Measurements from ENCODE around the gene LY9.
"Not testable (repeated sequence)": the region's sequence is repeated elsewhere in the genome, so short reads cannot be mapped to it uniquely, and the experiment has no call there.

The LY9 gene

DNA sequence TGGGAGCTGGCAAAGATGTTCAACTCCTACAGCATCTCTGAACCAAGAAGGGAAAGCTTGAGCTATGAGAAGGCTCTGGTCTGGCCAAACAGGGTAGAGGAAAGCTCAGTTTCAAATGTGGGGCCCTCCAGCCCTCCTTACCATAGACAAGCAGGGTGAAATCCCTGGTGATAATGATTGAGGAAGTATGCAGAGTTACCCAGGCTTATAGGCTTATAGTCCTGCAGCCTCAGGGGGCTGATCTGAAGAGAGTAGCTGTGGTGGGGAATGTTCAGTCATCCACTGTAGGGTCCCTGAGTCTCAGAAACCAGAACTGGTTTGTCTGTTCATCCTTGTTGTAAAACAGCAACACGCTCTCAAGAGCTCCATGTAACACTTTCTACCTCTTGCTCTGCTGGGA lies 19.8 kb upstream of the LY9 start:
- no peak for DNase-seq

DNA sequence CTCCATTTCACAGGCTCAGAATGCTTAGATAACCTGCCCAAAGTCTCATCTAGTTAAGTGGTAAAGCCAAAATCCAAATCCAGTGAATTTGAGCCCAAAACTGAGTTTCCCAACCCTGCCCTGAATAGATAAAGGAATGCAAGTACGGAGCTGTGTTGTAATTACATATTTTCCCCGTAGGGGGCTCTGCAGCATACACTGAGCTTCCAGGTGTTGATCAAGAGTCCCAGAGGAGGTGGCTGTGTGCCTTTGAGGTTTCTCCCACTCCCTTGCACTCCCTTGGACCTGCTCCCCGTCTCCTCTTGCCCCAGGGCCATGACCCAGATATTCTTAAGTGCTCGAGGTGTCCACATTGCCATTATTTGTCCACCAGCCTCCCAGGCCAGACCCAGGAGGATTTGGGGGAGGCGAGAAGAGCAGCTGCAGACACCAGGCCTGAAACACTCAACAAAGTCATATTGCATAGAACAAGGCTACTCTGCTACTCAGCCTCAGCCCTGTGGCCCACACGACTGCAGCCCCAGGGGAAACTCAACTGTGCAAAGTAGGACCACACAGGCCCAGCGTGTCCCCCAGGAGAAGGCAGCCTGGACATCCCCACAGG lies 18.4 kb upstream of the LY9 start:
- DNase-seq = no peak

DNA sequence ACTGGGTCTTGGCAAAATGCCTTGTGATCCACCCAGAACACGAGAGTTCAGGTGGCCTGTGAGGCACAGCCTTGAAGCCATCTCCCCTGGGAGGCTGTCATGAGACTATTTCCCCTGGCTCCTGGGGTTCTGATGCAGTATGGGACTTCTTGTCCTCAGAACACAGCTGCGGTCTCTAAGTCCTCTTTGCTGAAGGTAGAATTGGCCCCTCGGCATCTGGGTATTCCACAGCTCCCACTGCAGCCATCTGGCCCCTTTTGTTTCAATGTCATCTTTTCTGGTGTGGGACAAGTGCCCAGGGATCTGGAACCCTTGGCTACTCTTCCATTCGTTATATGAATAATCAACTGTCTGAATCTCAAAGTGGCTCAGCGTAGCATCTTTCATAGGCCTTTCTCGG lies 17.0 kb upstream of the LY9 start:
- DNase-seq = no peak

DNA sequence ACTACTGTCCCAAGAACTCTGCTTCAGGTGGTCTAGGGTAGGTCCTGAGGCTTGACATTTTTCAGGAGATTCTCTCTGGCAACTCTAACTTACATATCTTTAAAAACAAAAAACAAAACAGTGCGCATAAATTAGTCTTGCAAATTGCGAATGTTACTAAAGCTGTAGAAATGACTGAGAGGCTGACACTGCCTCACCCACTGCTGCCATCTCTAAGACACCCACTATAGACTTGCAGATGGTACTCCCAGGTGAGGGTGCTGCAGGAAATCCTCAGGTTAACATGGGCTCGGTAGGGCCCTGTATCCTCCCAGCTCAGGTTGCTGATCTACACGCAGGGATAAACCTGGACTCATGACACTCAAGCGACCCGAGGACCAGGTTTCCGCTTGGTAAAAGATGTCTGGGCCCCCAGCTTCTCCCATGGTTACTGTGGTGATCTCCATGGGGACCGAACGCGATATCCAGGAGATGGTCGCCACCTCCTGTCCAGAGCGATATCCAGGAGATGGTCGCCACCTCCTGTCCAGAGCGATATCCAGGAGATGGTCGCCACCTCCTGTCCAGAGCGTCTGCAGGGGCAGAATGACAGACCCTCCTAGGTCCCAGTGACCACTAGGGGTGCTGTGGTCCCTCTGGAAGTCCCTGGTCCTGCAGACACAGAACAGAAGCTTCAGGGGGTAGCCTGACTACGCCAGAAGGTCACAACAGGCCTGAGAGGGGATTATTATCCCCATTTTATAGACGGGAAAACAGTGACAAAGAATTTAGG lies 16.2 kb upstream of the LY9 start:
- DNase-seq = peak; percentile 23

DNA sequence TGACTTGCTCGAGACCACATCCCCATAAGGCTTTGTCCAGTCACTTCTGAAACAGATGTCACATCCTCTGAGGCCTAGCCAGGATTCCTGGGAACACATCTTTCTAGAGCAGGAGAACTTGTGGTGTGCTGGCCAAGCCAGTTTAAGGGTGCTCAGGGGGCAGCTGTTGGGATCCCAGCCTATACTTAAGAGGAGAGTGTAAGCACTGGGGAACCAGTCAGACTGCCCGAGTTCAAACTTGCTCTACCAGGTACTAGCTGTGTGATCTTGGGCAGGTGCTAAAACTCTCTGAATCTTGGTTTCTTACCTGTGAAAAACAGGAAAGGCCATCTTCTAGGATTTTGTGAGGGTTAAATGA lies 15.6 kb upstream of the LY9 start:
- no peak for DNase-seq

DNA sequence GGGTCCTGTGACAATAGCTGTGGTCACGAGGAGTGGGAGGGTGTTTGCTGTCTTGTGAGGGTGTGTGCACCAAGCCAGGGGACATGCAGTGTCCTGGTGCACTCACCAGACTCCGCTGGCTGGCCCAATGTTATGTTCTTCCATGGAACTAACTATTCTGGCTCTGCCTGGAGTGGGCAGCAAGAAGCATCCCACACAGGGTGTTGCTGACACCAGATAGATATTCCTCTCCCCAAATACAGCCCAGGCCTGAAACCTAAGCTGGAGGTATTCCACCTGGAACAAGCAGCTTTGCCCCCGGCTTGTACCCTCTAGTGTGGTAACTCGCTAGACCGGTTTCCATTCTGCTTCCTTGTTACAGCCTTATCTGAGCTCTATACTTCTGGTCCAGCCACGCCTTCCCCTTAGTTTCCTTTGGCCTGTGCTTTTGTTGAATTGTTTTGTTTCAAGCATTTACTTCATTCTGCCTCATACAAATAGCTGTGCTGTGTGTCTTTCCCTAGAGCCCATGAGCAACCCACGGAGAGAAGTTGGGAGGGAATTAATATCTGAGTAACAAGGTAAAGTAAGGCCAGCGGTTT lies 14.7 kb upstream of the LY9 start:
- DNase-seq = no peak

DNA sequence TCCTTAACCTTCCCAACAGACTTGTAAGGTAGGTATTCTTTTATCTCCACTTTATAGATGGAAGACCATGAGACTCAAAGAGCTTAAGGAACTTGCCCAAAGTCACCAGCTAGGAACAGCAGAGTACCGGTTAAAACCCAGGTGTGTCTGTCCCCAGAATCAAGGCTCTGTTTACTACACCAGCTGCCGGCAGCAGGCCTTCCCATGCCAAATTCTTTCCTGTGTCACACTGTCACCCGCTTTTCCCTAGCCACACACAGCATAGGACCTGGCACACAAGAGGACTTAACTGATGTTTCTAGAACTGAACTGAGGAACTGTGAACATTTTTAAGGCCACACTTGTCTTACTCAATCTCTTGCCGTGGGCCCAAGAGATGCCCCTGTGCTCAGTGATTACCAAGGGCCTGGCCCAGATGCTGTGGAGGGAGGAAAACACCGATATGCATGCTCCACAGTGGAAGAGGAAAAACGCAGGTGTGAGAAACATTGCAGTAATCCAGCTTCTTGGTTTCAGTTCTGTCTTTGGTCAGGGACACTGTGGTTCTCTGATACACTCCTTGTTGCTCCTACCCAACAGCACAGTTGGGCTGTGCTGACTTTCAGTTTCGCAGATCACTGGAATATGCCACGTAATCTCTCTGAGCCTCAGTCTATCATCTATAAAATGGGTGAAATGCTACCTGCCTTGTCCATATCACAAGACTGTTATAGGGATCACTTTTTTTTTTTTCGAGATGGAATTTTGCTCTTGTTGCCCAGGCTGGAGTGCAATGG lies 13.9 kb upstream of the LY9 start:
- DNase-seq = no peak

DNA sequence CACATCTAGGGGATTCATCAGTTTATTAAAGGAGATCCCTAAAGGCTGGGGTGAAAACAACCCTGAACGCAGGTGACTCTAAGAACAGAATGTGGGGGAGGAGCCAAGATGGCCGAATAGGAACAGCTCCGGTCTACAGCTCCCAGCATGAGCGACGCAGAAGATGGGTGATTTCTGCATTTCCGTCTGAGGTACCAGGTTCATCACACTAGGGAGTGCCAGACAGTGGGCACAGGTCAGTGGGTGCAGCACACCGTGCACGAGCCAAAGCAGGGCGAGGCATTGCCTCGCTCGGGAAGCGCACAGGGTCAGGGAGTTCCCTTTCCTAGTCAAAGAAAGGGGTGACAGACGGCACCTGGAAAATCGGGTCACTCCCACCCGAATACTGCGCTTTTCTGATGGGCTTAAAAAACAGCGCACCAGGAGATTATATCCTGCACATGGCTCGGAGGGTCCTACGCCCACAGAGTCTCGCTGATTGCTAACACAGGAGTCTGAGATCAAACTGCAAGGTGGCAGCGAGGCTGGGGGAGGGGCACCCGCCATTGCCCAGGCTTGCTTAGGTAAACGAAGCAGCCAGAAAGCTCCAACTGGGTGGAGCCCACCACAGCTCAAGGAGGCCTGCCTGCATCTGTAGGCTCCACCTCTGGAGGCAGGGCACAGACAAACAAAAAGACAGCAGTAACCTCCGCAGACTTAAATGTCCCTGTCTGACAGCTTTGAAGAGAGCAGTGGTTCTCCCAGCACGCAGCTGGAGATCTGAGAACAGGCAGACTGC lies 12.8 kb upstream of the LY9 start:
- not testable (repeated sequence) for DNase-seq

DNA sequence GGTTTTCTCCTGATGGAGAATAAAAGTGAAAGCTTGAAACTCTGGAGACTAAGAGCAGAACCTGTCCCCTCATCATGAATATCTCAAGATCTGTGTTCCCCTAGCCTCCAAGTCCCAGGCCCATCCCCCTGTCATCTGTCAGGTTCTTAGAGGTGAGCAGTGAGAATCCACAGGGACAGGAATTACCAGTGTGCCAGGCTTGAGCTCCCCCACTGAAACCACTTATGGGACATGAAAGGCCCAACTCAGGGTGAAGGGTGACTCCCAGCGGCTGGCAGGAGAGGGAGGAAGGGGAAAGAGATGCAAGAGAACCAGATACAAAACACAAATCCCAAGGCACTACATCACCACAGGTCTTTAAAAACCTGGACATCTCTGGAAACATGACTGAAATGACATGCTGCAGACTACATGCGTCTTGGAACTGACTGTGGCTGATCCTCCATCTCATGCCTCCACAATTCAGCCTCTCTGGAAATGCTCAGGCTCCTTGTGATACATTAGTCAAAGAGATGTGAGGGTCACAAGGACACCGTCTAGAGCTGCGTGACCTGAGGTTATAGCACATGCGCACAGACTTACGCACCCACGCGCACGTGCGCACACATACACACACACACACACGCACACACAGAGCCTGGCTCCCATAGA lies 6.8 kb upstream of the LY9 start:
- DNase-seq = no peak

DNA sequence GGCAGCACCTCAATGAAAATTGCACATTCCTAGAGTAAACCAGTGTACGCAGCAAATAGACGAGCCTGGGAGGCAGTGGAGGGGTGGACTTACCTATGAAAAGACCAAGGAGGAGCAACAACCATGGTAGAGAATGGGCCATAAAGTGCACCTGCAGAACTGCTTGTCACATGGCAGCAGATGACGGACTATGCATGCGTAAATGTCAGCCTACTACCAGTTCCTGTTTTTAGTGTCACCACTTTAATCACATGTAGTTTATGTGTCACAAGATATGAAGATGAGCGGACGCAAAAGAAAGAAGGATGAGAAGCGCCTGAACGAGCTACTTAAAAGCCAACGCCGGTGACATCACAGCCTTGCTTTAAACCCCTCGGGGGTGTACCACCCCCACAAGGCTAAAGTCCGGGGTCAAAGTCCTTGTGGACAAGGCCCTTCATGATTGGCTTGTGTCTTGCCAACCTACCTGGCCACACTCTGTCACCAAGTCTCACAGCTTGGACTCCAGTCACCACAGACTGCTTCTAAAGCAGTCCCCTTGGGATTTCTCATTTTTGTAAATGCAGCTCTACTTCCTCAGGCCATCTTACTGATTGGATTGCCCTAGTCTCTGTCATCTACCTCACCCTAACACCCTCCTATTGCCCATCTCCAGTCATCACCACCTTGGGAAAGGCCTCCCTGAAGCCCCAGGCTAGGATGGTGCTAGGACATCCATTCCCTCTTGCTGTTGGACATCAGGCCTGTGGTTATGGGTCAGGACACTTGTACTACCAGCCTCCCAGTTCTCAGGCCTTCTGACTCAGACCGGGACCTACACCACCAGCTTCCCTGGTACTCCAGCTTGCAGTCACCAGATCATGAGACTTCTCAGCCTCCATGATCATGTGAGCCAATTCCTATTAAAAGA lies 6.0 kb upstream of the LY9 start:
- no peak for DNase-seq

DNA sequence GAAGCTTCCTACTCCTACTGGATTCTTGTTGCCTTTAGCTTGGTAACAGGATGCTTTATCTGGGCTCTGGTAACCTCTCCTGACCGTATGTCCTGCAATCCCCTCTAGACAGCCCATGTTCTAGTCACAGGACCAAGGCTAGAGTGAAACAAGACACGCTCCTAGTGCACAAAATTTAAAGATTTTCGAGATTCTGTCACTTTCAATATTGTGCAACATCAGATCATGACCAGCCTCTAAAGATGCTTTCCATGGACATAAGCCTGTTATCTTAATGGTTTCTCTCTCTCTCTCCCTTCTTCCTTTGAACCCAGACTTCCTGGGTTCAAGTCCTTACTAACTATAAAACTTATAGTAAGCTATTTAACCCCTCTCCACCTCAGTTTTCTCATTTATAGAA lies 1.6 kb upstream of the LY9 start:
- DNase-seq = no peak

DNA sequence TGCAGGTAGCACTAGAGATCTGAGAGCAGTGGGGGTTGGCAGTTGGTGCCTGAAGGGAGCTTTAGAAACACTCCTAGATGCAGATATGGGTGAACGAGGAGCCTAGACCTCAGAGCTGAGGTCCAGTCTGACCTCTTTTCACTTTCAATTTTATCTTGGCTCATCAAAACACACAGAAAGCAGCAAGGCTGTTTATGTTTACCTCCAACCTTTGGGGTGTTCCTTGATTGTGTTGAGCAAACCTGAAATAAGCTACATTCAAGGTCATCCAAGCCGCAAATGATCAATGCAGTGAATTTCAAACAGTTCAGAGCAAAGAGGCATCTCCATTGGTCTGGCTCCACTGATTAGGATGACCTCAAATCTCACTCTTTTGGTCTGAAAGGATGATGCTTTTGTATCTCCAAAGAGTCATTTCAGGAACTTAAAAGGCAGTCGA lies 1.3 kb downstream of the LY9 start:
- no peak for DNase-seq

DNA sequence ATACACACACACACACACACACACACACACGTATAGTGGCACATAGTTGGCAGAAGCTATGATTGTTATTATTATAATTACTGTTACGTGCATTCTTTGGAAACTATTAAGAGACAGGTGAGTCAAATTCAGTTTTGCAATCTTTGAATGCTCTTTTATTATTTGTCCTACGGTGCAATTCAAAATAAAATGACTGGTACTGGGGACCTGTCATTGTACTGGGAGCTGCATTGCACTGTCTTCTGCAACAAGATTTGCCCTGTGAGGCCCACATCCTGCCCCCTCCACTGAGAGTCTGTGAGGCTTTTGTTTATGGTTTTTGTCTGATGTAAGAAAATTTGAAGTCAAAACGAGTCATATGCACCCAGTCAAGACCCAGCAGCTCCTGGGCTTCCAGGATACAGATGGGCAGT lies 1.9 kb downstream of the LY9 start:
- no peak for DNase-seq

DNA sequence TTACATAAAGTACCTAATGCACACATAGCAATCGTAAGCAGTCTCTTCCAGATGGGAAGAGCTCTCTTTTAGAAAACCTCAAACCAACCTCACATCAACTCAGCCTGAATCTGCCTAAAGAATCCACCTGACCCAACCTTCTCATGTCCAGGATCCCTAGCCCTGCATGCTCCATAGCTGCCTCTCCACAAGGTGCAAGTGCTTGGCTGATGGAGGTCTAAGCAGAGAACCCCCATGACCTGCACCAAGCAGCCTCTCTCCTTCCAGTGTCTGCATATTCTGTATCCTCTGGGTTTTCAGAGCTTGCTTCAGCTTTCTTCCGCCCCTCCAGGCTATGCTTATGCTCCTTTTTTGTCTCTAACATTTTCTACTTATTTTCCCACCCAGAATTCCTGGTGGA lies 2.5 kb downstream of the LY9 start:
- DNase-seq = no peak

DNA sequence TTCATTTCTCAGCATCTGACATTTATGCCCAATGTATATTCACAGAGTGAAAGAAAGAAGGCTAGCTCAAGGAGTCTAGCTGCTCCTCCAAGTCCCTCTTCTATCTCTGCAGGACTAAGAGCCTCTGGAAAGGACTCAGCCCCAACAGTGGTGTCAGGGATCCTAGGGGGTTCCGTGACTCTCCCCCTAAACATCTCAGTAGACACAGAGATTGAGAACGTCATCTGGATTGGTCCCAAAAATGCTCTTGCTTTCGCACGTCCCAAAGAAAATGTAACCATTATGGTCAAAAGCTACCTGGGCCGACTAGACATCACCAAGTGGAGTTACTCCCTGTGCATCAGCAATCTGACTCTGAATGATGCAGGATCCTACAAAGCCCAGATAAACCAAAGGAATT lies 3.7 kb downstream of the LY9 start:
- no peak for DNase-seq

DNA sequence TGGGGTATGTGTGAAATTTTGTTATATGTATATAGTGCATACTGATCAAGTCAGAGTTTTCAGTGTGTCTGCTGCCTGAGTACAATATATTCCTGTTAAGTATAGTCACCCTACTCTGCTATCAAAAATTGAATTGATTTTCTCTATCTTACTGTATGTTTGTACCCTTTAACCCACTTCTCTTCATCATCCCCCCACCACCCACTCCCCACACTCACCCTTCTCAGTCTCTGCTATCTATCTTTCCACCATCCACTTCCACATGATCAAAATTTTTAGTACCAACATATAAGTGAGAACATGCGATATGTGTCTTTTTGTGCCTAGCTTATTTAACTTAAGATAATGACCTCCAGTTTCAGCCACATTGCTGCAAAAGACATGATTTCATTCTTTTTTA lies 4.2 kb downstream of the LY9 start:
- DNase-seq = no peak

DNA sequence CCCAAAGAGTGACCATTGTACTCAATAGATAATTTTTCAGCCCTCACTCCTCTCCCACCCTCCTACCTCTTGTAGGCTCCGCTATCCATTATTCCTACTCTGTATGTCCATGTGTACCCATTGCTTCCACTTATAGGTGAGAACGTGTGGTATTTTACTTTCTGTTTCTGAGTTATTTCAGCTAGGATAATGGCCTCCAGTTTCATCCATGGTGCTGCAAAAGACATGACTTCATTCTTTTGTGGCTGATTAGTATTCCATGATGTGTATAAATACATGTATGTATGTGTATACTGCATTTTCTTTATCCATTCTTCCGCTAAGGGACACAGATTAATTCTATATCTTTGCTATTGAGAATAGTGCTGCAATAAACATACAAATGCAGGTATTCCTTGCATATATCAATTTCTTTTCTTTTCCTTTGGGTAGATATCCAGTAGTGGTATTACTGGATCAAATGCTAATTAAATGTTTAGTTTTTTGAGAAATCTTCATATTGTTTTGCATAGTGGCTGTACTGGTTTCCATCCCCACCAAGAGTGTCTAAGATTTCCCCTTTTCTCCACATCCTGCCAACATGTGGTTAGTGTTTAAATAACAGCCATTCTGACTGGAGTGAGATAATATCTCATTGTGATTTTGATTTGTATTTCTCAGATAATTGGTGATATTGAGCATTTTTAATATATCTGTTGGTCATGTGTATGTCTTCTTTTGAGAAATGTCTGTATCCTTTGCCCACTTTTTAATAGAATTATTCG lies 4.9 kb downstream of the LY9 start:
- no peak for DNase-seq

DNA sequence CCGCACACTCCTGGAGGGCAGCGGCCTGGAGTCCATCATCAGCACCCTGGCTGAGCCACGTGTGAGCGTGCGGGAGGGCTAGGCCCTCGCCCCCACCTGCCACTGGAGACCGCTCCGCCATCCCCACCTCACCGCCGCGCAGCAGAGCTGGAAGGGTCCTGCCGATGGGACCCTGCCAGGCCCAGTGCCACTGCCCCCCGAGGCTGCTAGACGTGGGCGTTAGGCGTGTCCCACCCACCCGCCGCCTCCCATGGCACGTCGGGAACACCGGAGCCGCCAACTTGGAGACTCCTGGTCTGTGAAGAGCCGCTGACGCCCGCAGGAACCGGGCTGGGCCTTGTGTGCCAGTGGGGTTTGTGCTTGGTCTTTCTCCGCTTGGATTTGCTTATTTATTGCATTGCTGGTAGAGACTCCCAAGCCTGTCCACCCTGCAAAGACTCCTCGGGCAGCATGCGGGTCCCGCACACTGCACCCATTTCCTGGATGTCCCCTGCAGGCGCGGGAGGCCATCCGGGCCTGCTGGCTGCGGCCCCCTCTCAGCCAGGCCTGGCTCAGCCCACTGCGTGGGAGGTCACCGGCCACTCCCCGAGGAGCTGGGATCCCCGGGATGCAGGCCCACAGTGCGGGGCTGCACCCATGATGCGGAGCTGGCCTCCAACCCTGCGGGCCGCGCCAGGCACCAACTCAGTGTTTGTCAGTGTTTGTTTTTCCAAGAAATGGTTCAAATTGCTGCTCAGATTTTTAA lies 6.0 kb downstream of the LY9 start:
- DNase-seq = no peak

DNA sequence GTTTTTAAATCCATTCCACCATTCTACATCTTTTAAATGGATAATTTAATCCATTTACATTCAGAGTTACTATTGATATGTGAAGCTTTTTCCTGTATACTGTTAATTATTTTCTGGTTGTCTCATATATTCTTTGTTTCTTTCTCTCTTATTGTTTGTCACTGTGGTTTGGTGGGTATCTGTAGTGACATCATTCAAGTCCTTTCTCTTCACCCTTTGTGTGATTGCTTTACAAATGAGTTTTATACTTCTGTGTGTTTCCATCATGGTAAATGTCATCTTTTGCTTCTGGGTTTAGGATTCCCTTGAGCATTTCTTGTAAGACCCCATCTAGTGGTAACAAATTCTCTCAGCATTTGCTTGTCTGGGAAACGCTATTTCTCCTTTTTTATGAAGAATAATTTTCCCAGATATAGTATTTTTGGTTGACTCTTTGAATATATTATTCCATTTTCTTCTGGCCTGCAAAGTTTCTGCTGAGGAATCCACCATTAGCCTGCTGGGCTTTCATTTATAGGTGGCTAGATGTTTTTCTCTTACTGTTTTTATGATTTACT lies 10.2 kb downstream of the LY9 start:
- no peak for DNase-seq

DNA sequence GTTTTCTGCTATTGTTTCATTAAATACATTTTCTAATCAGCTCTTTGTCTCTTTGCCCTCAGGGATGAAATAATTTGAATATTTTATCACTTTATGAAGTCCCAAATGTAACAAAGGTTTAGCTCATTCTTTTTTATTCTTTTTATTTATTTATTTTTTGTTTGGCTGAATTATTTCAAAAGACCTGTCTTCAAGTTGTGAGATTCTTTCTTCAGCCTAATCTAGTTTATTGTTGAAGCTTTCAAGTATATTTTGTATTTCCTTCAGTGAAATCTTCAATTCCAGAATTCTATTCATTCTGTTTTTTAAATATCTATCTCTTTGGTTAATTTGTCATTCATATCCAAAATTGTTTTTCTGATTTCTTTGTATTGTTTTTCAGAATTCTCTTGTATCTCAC lies 10.8 kb downstream of the LY9 start:
- DNase-seq = no peak

Data from NCI-H226 (cell line).